ENCODE results near the gene ANKMY1. TPM values are rescaled to one million over a fixed set of nuclear protein-coding genes. Genes with fewer than 3 reads are reported as not detected.

The ANKMY1 gene
- total and polyA plus RNA-seq, 2 experiments from 2014 or later, result 2.3 to 8.9 TPM

GRCh38 chr2:240434728-240435456 lies 122.9 kb downstream of the ANKMY1 start:
- H3K4me1 Mint-ChIP-seq, result peaks cover 6% of the 10 kb centered on the region; the same call in 2 of the 3 replicates

GRCh38 chr2:240433973-240434727 lies 123.6 kb downstream of the ANKMY1 start:
- peaks cover 19% of the 10 kb centered on the region for H3K27me3 ChIP-seq (ENCODE audit: insufficient read depth)
- 0 out of 2 replicates have a peak, but pooled peaks cover 2% of the 10 kb centered on the region for H3F3A ChIP-seq (replicated peaks; ENCODE audit: low read depth)
- no peak for ATAC-seq
- peaks cover 7% of the 10 kb centered on the region for H4K20me1 ChIP-seq (replicated peaks; ENCODE audit: insufficient read depth)
- H3K27ac Mint-ChIP-seq, result no peak overlapping the region
- H3K4me3 Mint-ChIP-seq, result peak overlapping the region; percentile 87
- peaks cover under 1% of the 10 kb centered on the region; the same call in 1 of the 3 replicates for H3K9me3 Mint-ChIP-seq
- no peaks in the 10 kb centered on the region for H3K36me3 ChIP-seq (ENCODE audit: insufficient read depth)
- peaks cover 8% of the 10 kb centered on the region; the same call in 1 of the 2 replicates for H3K4me1 ChIP-seq (ENCODE audit: insufficient read depth)
- H3K9me2 ChIP-seq (ENCODE audit: insufficient read depth), result no peaks in the 10 kb centered on the region
- H3K4me1 Mint-ChIP-seq, result peaks cover 6% of the 10 kb centered on the region; the same call in 2 of the 3 replicates
- H3K27me3 Mint-ChIP-seq (ENCODE audit: insufficient read depth, low read depth, poor library complexity), result peaks cover 24% of the 10 kb centered on the region
- H3K27ac ChIP-seq (ENCODE audit: low read depth), result no peak overlapping the region
- peaks cover 8% of the 10 kb centered on the region; the same call in 1 of the 2 replicates for H3K79me2 ChIP-seq (replicated peaks; ENCODE audit: insufficient read depth)
- no peaks in the 10 kb centered on the region for H3K36me3 Mint-ChIP-seq (ENCODE audit: low read depth)
- H3K4me3 ChIP-seq, result peak overlapping the region; percentile 94
- H3K4me2 ChIP-seq, result peak overlapping the region; percentile 98
- no peak for DNase-seq (ENCODE audit: low spot score)
- no peak overlapping the region; the same call in 1 of the 2 replicates for H2AFZ ChIP-seq
- no peak for TF ChIP-seq ETS1 (IDR thresholded peaks at IDR 0.05)

More at GRCh38 chr2:240434728-240435456, 122.9 kb downstream of the ANKMY1 start:
- Histone ChIP-seq H2AFZ (peak overlapping the region; percentile 99), H4K20me1 (replicated peaks; ENCODE audit: insufficient read depth) (peaks cover 7% of the 10 kb centered on the region), H3K4me3 (peak overlapping the region; percentile 94), H3K4me1 (ENCODE audit: insufficient read depth) (peaks cover 8% of the 10 kb centered on the region; the same call in 1 of the 2 replicates), H3K4me2 (peak overlapping the region; percentile 98), H3K27ac (ENCODE audit: low read depth) (no peak overlapping the region), H3K36me3 (ENCODE audit: insufficient read depth) (no peaks in the 10 kb centered on the region), H3K27me3 (ENCODE audit: insufficient read depth) (peaks cover 19% of the 10 kb centered on the region), H3K79me2 (replicated peaks; ENCODE audit: insufficient read depth) (peaks cover 11% of the 10 kb centered on the region; the same call in 1 of the 2 replicates), H3F3A (replicated peaks; ENCODE audit: low read depth) (0 out of 2 replicates have a peak, but pooled peaks cover 2% of the 10 kb centered on the region), H3K9me2 (ENCODE audit: insufficient read depth) (no peaks in the 10 kb centered on the region)
- Mint-ChIP-seq H3K27me3 (ENCODE audit: insufficient read depth, low read depth, poor library complexity) (peaks cover 24% of the 10 kb centered on the region), H3K36me3 (ENCODE audit: low read depth) (no peaks in the 10 kb centered on the region), H3K27ac (peak overlapping the region; percentile 75; the same call in 1 of the 2 replicates), H3K9me3 (no peaks in the 10 kb centered on the region; the same call in 2 of the 3 replicates), H3K4me3 (peak overlapping the region; percentile 87)
- no peak for TF ChIP-seq REST (IDR thresholded peaks at IDR 0.05; ENCODE audit: unreplicated experiment)
- peak; percentile 36; the same call in 1 of the 2 replicates for TF ChIP-seq POLR2AphosphoS5 (IDR thresholded peaks at IDR 0.05; ENCODE audit: low read depth)
- TF ChIP-seq ZNF114 (CRISPR knock-in tag; IDR thresholded peaks at IDR 0.05), result no peak
- TF ChIP-seq STAT1 (IDR thresholded peaks at IDR 0.05; ENCODE audit: unreplicated experiment), result no peak
- TF ChIP-seq EZH2phosphoT487 (IDR thresholded peaks at IDR 0.05; ENCODE audit: unreplicated experiment), result no peak
- TF ChIP-seq JUNB (IDR thresholded peaks at IDR 0.05; ENCODE audit: unreplicated experiment), result no peak
- TF ChIP-seq EZH2 (IDR thresholded peaks at IDR 0.05; ENCODE audit: low read depth, unreplicated experiment), result no peak
- peak; percentile 89 for TF ChIP-seq CREB1 (CRISPR knock-in tag; IDR thresholded peaks at IDR 0.05; ENCODE audit: low read depth)
- ATAC-seq, result peak; percentile 54
- peak; percentile 96 for DNase-seq (ENCODE audit: low spot score)
